H1 (cell line): ENCODE data around the gene TP53BP2. TPM values are rescaled to one million over a fixed set of nuclear protein-coding genes. Genes with fewer than 3 reads are reported as not detected.

ENCODE experiments used
- CTCF ChIA-PET: fragments of 300-600 bp; sonication (Branson Sonifier 250); formaldehyde crosslinking; loops from one replicate; lab custom pipeline; 2021; ENCODE audit not compliant: partially characterized antibody; lab: Charles Lee
- POLR2A ChIA-PET: fragments of 300-600 bp; sonication (Branson Sonifier 250); formaldehyde crosslinking; loops from one replicate; lab custom pipeline; 2021; ENCODE audit warnings: inconsistent platforms; ENCODE audit not compliant: partially characterized antibody; lab: Charles Lee
- DNase-seq, 2 experiments: peaks; one replicate each; pipeline versions ENCODE4 v3.0.0 to v3.0.0-alpha.2; 2010 to 2022; ENCODE audit warnings: low spot score in 2 of 2, low read depth in 1 of 2, mixed read lengths in 1 of 2
- FAIRE-seq: peaks from 2 replicates; lab custom pipeline; 2011; peaks lifted over from hg19 to GRCh38; lab: Jason Lieb, UNC
- H2AFZ ChIP-seq: 2 replicates; pipeline ENCODE4 v1.8.1; 2012; ENCODE audit warnings: low read length, inconsistent platforms
- H2AK5ac ChIP-seq: 2 replicates; pipeline ENCODE4 v1.6.1; 2013; ENCODE audit warnings: low read depth, low read length
- H2BK120ac ChIP-seq: replicated peaks from 2 replicates; pipeline ENCODE3; 2013; ENCODE audit warnings: low read depth, low read length, inconsistent platforms
- H2BK12ac ChIP-seq: 2 replicates; pipeline ENCODE4 v1.6.1; 2013; ENCODE audit warnings: low read depth, low read length
- H2BK15ac ChIP-seq: 2 replicates; pipeline ENCODE4 v1.6.1; 2013; ENCODE audit warnings: low read length
- H2BK20ac ChIP-seq: 2 replicates; pipeline ENCODE4 v1.6.1; 2013; ENCODE audit warnings: low read length
- H2BK5ac ChIP-seq: 2 replicates; pipeline ENCODE4 v1.6.1; 2013; ENCODE audit warnings: low read depth, low read length
- H3K14ac ChIP-seq: 2 replicates; pipeline ENCODE4 v1.6.1; 2013; ENCODE audit warnings: inconsistent platforms; ENCODE audit not compliant: insufficient read length
- H3K18ac ChIP-seq: 2 replicates; pipeline ENCODE4 v1.6.1; 2013; ENCODE audit warnings: low read length; ENCODE audit errors: extremely low read depth
- H3K23ac ChIP-seq: 2 replicates; pipeline ENCODE4 v1.6.1; 2013; ENCODE audit warnings: inconsistent platforms; ENCODE audit not compliant: insufficient read length
- H3K23me2 ChIP-seq: 2 replicates; pipeline ENCODE4 v1.6.1; 2013; ENCODE audit warnings: low read depth, low read length
- H3K27ac ChIP-seq: 2 replicates; pipeline ENCODE4 v1.6.1; 2011; ENCODE audit warnings: low read depth, low read length, inconsistent platforms
- H3K27me3 ChIP-seq, 4 experiments: replicated peaks in 1 of 4; 1 replicate in 1 of 4; 2 replicates in 3 of 4; pipeline versions ENCODE4 v1.6.1 to v1.8.1; 2011 to 2013; ENCODE audit warnings: low read length in 3 of 4, mild to moderate bottlenecking in 3 of 4, inconsistent platforms in 2 of 4, mixed read lengths in 2 of 4, moderate library complexity in 1 of 4; ENCODE audit not compliant: control insufficient read depth in 3 of 4, insufficient read depth in 3 of 4; ENCODE audit errors: extremely low read depth in 1 of 4
- H3K36me3 ChIP-seq, 4 experiments: 2 replicates each; pipeline versions ENCODE4 v1.6.1 to v1.8.1; 2011 to 2013; ENCODE audit warnings: mild to moderate bottlenecking in 4 of 4, low read length in 3 of 4, moderate library complexity in 2 of 4, control low read depth in 1 of 4, inconsistent platforms in 1 of 4; ENCODE audit not compliant: insufficient read depth in 4 of 4, control insufficient read depth in 2 of 4
- H3K4ac ChIP-seq: replicated peaks from 2 replicates; pipeline ENCODE3; 2013; ENCODE audit warnings: low read length, low read depth, mixed read lengths, inconsistent platforms; ENCODE audit not compliant: insufficient read length
- H3K4me1 ChIP-seq, 4 experiments: replicated peaks in 1 of 4; 1 replicate in 1 of 4; 2 replicates in 3 of 4; pipeline versions ENCODE4 v1.6.1 to v1.8.1; 2011 to 2013; ENCODE audit warnings: low read length in 3 of 4, inconsistent platforms in 2 of 4, mixed read lengths in 1 of 4; ENCODE audit not compliant: insufficient read depth in 4 of 4, control insufficient read depth in 3 of 4
- H3K4me2 ChIP-seq, 2 experiments: 2 replicates each; pipeline versions ENCODE4 v1.6.1 to v1.8.1; 2011 to 2013; ENCODE audit warnings: low read depth in 2 of 2, low read length in 2 of 2, control low read depth in 1 of 2, inconsistent platforms in 1 of 2, mild to moderate bottlenecking in 1 of 2; ENCODE audit not compliant: insufficient read depth in 1 of 2
- H3K4me3 ChIP-seq, 4 experiments: fragments of 200-600, 300-600 bp in 1 of 4; sonication (generic), shearing (Covaris generic), sonication (Bioruptor Twin) in 1 of 4; 2 replicates each; pipeline versions ENCODE4 v1.5.1 to v1.8.1; 2011 to 2016; ENCODE audit warnings: low read length in 4 of 4, low read depth in 3 of 4, control low read depth in 2 of 4, inconsistent platforms in 2 of 4, mild to moderate bottlenecking in 2 of 4, mixed read lengths in 1 of 4, moderate library complexity in 1 of 4; ENCODE audit not compliant: insufficient read depth in 2 of 4; ENCODE audit errors: extremely low read depth in 1 of 4
- H3K56ac ChIP-seq: replicated peaks from 2 replicates; pipeline ENCODE3; 2013; ENCODE audit warnings: low read depth, mild to moderate bottlenecking, mixed read lengths, low read length, inconsistent platforms; ENCODE audit not compliant: insufficient read length
- H3K79me1 ChIP-seq: 2 replicates; pipeline ENCODE4 v1.6.1; 2013; ENCODE audit warnings: low read depth, low read length, control low read depth
- H3K79me2 ChIP-seq, 2 experiments: 2 replicates each; pipeline versions ENCODE4 v1.6.1 to v1.8.1; 2012 to 2013; ENCODE audit warnings: low read length in 2 of 2, mild to moderate bottlenecking in 2 of 2, inconsistent platforms in 1 of 2; ENCODE audit not compliant: insufficient read depth in 2 of 2, control insufficient read depth in 1 of 2
- H3K9ac ChIP-seq, 4 experiments: replicated peaks in 1 of 4; 1 replicate in 1 of 4; 2 replicates in 3 of 4; pipeline versions ENCODE4 v1.6.1 to v1.8.1; 2011 to 2013; ENCODE audit warnings: low read depth in 3 of 4, low read length in 3 of 4, control low read depth in 2 of 4, mild to moderate bottlenecking in 2 of 4, moderate library complexity in 2 of 4, inconsistent platforms in 1 of 4; ENCODE audit errors: extremely low read depth in 1 of 4
- H3K9me3 ChIP-seq, 2 experiments: 2 replicates each; pipeline versions ENCODE4 v1.6.1 to v1.8.1; 2012 to 2013; ENCODE audit warnings: mild to moderate bottlenecking in 2 of 2, moderate library complexity in 2 of 2, control low read depth in 1 of 2, inconsistent platforms in 1 of 2, low read depth in 1 of 2, low read length in 1 of 2, mixed read lengths in 1 of 2; ENCODE audit not compliant: insufficient read depth in 2 of 2
- H4K20me1 ChIP-seq, 2 experiments: replicated peaks in 1 of 2; 2 replicates each; pipeline versions ENCODE3 to v1.8.1; 2011 to 2013; ENCODE audit warnings: inconsistent platforms in 2 of 2, low read length in 2 of 2, mild to moderate bottlenecking in 1 of 2; ENCODE audit not compliant: insufficient read depth in 2 of 2, control insufficient read depth in 1 of 2
- H4K5ac ChIP-seq: 2 replicates; pipeline ENCODE4 v1.6.1; 2013; ENCODE audit warnings: low read length, low read depth, mixed read lengths, inconsistent platforms; ENCODE audit not compliant: insufficient read length
- H4K8ac ChIP-seq: 2 replicates; pipeline ENCODE4 v1.8.0; 2013; ENCODE audit warnings: mild to moderate bottlenecking, moderate library complexity, low read length, inconsistent platforms; ENCODE audit not compliant: insufficient read depth; ENCODE audit errors: extremely low read depth
- H4K91ac ChIP-seq: replicated peaks from 2 replicates; pipeline ENCODE3; 2013; ENCODE audit warnings: low read length, mixed read lengths, inconsistent platforms; ENCODE audit not compliant: insufficient read length
- CREB1 ChIP-seq: IDR thresholded peaks from 2 replicates; pipeline ENCODE4 v1.6.1; 2012; ENCODE audit warnings: inconsistent platforms
- JUND ChIP-seq: IDR thresholded peaks from 2 replicates; pipeline ENCODE4 v1.6.1; 2011; ENCODE audit warnings: mild to moderate bottlenecking, improper control_type of control experiment, low read length
- WGBS, 2 experiments: shearing (Covaris generic) in 1 of 2; methylation state at CpG; one replicate each; pipeline versions ENCODE4 v1.1.6 to v1.1.7; 2013 to 2015; ENCODE audit warnings: low lambda C conversion rate in 2 of 2, mixed read lengths in 2 of 2, inconsistent platforms in 1 of 2, low coverage in 1 of 2, missing lambda C conversion rate in 1 of 2; ENCODE audit not compliant: insufficient replicate concordance in 2 of 2, insufficient coverage in 1 of 2, insufficient read length in 1 of 2; ENCODE audit errors: extremely low coverage in 1 of 2, missing lambda C conversion rate in 1 of 2; 5-methylcytosine and 5-hydroxymethylcytosine counted together
- polyA plus RNA-seq, 7 experiments: library from polyadenylated mRNA; depleted of rRNA in 3 of 7; stranded (reverse) in 5 of 7; unstranded in 2 of 7; fragments of >200 nt in 5 of 7; fragments of 200-250 nt in 2 of 7; gene quantifications; 1 replicate in 5 of 7; 2 replicates in 1 of 7; 4 replicates in 1 of 7; pipeline versions ENCODE4 v1.2.1 to v1.2.3, GENCODE V29; 2011 to 2013; ENCODE audit warnings: missing spikeins in 2 of 7, mixed read lengths in 2 of 7
- total RNA-seq: library from RNA; stranded (reverse); fragmentation: NEBNext Ultra II Directional; extraction: Animal tissue kit (Norgen Biotek cat#: 25700); gene quantifications from 2 replicates; pipeline ENCODE4 v1.2.1, GENCODE V29; 2021

The TP53BP2 gene
- total and polyA plus RNA-seq, 2 of the 8 experiments (the other 6 are each of a cell fraction or from before 2014, with no cell fraction given): 18.0 to 38.7 TPM

DNA sequence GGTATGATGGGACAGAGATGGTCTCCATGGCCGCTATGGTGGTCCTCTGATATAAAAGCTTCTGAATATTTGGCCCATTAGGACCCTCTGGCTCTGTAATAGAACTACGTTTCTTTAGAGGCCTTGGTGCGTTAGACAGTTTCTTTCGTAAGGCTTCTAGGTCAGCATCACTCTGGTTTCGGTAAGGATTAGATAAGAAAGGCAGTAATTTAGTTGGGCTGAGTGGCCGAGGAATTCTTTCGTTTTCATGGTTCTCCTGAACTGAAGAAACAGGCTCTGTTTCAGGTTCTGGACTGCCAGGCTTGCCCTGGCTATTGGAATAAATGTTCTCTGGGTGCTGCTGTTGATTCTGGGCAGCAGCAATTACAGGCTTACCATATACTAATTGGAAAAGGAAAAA, 49.5 kb downstream of the TP53BP2 start:
- Histone ChIP-seq H2BK12ac (no peak overlapping the region), H2AK5ac (no peak overlapping the region), H3K23ac (no peak overlapping the region), H4K8ac (no peak overlapping the region), H3K4ac (no peak overlapping the region), H4K20me1 (peaks cover 0 to 1% of the 10 kb centered on the region in 2 experiments), H2BK15ac (no peak overlapping the region), H3K27ac (no peak overlapping the region), H2BK120ac (no peak overlapping the region), H3K79me2 (no peaks in the 10 kb centered on the region), H3K9me3 (no peaks in the 10 kb centered on the region), H4K91ac (no peak overlapping the region), H3K14ac (no peak overlapping the region), H2BK20ac (no peak overlapping the region), H3K9ac (no peak overlapping the region), H3K4me2 (no peak overlapping the region), H2AFZ (no peak overlapping the region), H3K23me2 (no peaks in the 10 kb centered on the region), H2BK5ac (no peak overlapping the region), H3K36me3 (peaks cover 11 to 65% (median 35%) of the 10 kb centered on the region in 4 experiments; a peak in 7 of 8 replicates), H3K4me1 (no peaks in the 10 kb centered on the region), H3K56ac (no peak overlapping the region), H3K79me1 (no peaks in the 10 kb centered on the region), H3K18ac (no peak overlapping the region), H4K5ac (no peak overlapping the region), H3K4me3 (no peak overlapping the region), H3K27me3 (no peaks in the 10 kb centered on the region)
- POLR2A ChIA-PET: interaction anchor here (0.6 kb wide), 1 partner anchor 288 kb away, joined by 3 read pairs; no protein-coding TSS in a partner anchor
- TF ChIP-seq CREB1 (no peak), JUND (no peak)
- CTCF ChIA-PET: interaction anchor here (1.5 kb wide), 1 partner anchor 36 kb away, joined by 4 read pairs; no protein-coding TSS in a partner anchor
- DNase-seq (no peak), FAIRE-seq (no peak)
- WGBS, 2 experiments: 97% methylated on average over 7 of the region's 7 CpGs; no CpG with 5 or more reads in 1 of the 2 experiments
